HUES48 (cell line): Measurements from ENCODE around the gene OTUD4.
"Not testable (repeated sequence)": the region's sequence is repeated elsewhere in the genome, so short reads cannot be mapped to it uniquely, and the experiment has no call there.

Source experiments
- H3K27ac ChIP-seq: one replicate; pipeline ENCODE4 v1.7.0; 2013; ENCODE audit warnings: low read depth, low read length, inconsistent platforms
- H3K27me3 ChIP-seq: 2 replicates; pipeline ENCODE4 v1.6.1; 2013; ENCODE audit warnings: mild to moderate bottlenecking, low read length; ENCODE audit not compliant: control insufficient read depth, insufficient read depth
- H3K36me3 ChIP-seq: 2 replicates; pipeline ENCODE4 v1.6.1; 2013; ENCODE audit warnings: low read length; ENCODE audit not compliant: control insufficient read depth, insufficient read depth
- H3K4me1 ChIP-seq: 2 replicates; pipeline ENCODE4 v1.6.1; 2013; ENCODE audit warnings: mild to moderate bottlenecking, low read length; ENCODE audit not compliant: control insufficient read depth, insufficient read depth
- H3K4me3 ChIP-seq: 2 replicates; pipeline ENCODE4 v1.5.1; 2013; ENCODE audit warnings: mild to moderate bottlenecking, low read depth, low read length
- H3K9ac ChIP-seq: 2 replicates; pipeline ENCODE4 v1.6.1; 2013; ENCODE audit warnings: mild to moderate bottlenecking, low read depth, low read length, moderate library complexity
- H3K9me3 ChIP-seq: 2 replicates; pipeline ENCODE4 v1.6.1; 2013; ENCODE audit warnings: low read length; ENCODE audit not compliant: control insufficient read depth, insufficient read depth

OTUD4 gene, protein sequence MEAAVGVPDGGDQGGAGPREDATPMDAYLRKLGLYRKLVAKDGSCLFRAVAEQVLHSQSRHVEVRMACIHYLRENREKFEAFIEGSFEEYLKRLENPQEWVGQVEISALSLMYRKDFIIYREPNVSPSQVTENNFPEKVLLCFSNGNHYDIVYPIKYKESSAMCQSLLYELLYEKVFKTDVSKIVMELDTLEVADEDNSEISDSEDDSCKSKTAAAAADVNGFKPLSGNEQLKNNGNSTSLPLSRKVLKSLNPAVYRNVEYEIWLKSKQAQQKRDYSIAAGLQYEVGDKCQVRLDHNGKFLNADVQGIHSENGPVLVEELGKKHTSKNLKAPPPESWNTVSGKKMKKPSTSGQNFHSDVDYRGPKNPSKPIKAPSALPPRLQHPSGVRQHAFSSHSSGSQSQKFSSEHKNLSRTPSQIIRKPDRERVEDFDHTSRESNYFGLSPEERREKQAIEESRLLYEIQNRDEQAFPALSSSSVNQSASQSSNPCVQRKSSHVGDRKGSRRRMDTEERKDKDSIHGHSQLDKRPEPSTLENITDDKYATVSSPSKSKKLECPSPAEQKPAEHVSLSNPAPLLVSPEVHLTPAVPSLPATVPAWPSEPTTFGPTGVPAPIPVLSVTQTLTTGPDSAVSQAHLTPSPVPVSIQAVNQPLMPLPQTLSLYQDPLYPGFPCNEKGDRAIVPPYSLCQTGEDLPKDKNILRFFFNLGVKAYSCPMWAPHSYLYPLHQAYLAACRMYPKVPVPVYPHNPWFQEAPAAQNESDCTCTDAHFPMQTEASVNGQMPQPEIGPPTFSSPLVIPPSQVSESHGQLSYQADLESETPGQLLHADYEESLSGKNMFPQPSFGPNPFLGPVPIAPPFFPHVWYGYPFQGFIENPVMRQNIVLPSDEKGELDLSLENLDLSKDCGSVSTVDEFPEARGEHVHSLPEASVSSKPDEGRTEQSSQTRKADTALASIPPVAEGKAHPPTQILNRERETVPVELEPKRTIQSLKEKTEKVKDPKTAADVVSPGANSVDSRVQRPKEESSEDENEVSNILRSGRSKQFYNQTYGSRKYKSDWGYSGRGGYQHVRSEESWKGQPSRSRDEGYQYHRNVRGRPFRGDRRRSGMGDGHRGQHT

GRCh38 chr4:145180298-145181090 lies at the start of gene OTUD4:
TSS of gene OTUD4 (minus strand) at chr4:145180589. CDS start at chr4:145179973, 616 bp downstream.
- peaks cover 19% of the 10 kb centered on the region for H3K4me1 ChIP-seq
- H3K4me3 ChIP-seq = peak within 1 kb of the TSS; percentile 68
- H3K27ac ChIP-seq = peak within 1 kb of the TSS; percentile 89
- H3K9me3 ChIP-seq = no peaks in the 10 kb centered on the region
- no peaks in the 10 kb centered on the region for H3K36me3 ChIP-seq
- H3K9ac ChIP-seq = peak within 1 kb of the TSS; percentile 79
- no peaks in the 10 kb centered on the region for H3K27me3 ChIP-seq

DNA sequence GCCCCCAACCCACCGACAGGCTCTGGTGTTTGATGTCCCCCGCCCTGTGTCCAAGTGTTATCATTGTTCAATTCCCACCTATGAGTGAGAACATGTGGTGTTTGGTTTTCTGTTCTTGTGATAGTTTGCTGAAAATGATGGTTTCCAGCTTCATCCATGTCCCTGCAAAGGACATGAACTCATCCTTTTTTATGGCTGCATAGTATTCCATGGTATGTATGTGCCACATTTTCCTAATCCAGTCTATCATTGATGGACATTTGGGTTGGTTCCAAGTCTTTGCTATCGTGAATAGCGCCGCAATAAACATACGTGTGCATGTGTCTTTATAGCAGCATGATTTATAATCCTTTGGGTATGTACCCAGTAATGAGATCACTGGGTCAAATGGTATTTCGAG lies 42.8 kb upstream of the OTUD4 start:
- not testable (repeated sequence) for H3K36me3 ChIP-seq, H3K4me1 ChIP-seq, H3K4me3 ChIP-seq, H3K27me3 ChIP-seq, H3K27ac ChIP-seq, H3K9ac ChIP-seq, H3K9me3 ChIP-seq

GRCh38 chr4:145221529-145221928 lies 41.1 kb upstream of the OTUD4 start:
- not testable (repeated sequence) for H3K27me3 ChIP-seq, H3K4me3 ChIP-seq, H3K27ac ChIP-seq, H3K9ac ChIP-seq, H3K36me3 ChIP-seq, H3K9me3 ChIP-seq
- peaks cover 20% of the 10 kb centered on the region for H3K4me1 ChIP-seq

- H3K9me3 ChIP-seq = no peaks in the 10 kb centered on the region
- no peaks in the 10 kb centered on the region for H3K27me3 ChIP-seq
- H3K9ac ChIP-seq = no peak overlapping the region
- no peak overlapping the region for H3K27ac ChIP-seq
- H3K36me3 ChIP-seq = no peaks in the 10 kb centered on the region
- peaks cover 20% of the 10 kb centered on the region for H3K4me1 ChIP-seq
- H3K4me3 ChIP-seq = no peak overlapping the region
These were observed 38.7 kb upstream of the OTUD4 start for GRCh38 chr4:145219090-145219489.

DNA sequence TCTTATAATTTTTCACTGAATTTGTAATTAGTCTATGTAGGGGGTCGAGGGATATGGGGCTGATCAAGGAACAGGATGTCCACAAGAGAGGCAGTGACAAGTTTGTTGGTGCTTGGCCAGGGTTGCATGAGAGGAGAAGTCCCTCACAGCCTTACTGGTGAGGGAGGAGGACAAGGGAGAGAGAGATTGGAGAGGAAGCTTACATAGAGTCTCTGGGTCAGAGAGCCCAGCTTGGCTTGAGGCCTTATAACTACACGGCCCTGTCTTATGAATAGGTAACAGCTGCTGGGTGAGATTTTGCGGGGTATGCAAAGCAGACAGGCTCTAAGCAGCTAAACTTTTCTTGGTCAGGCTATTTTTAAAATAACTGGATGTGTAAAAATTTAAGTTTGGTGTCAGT lies 37.9 kb upstream of the OTUD4 start:
- H3K36me3 ChIP-seq = no peaks in the 10 kb centered on the region
- peaks cover 20% of the 10 kb centered on the region for H3K4me1 ChIP-seq
- no peaks in the 10 kb centered on the region for H3K9me3 ChIP-seq
- H3K27me3 ChIP-seq = no peaks in the 10 kb centered on the region
- no peak overlapping the region for H3K9ac ChIP-seq
- no peak overlapping the region for H3K4me3 ChIP-seq
- no peak overlapping the region for H3K27ac ChIP-seq

- peak overlapping the region; percentile 44 for H3K27ac ChIP-seq
- no peak overlapping the region for H3K4me3 ChIP-seq
- H3K36me3 ChIP-seq = no peaks in the 10 kb centered on the region
- H3K9ac ChIP-seq = no peak overlapping the region
- H3K4me1 ChIP-seq = peaks cover 20% of the 10 kb centered on the region
- no peaks in the 10 kb centered on the region for H3K27me3 ChIP-seq
- no peaks in the 10 kb centered on the region for H3K9me3 ChIP-seq
These were observed 37.0 kb upstream of the OTUD4 start for GRCh38 chr4:145217349-145217748.

DNA sequence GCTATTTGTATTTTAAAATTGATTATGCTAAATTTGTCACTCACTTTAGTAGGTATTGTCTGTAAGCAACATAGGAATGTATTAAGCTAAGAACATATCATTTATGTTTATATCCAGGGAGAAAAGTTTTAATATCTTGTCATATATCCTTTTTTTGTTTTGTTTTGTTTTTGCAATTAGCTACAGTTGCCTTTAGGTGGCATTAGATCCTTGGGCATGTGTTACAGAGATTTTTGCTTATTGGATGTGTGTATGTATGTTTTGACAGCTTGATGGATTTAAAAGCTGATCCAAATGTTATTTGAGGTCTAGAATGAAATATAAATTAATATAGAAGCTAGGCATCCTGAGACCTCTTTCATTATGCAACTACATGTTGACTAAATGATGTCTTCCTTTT lies 36.1 kb upstream of the OTUD4 start:
- no peak overlapping the region for H3K9ac ChIP-seq
- H3K4me3 ChIP-seq = no peak overlapping the region
- H3K9me3 ChIP-seq = no peaks in the 10 kb centered on the region
- H3K27ac ChIP-seq = no peak overlapping the region
- no peaks in the 10 kb centered on the region for H3K36me3 ChIP-seq
- peaks cover 20% of the 10 kb centered on the region for H3K4me1 ChIP-seq
- H3K27me3 ChIP-seq = no peaks in the 10 kb centered on the region

- Histone ChIP-seq H3K36me3 (no peaks in the 10 kb centered on the region), H3K9ac (no peak overlapping the region), H3K4me3 (no peak overlapping the region), H3K27me3 (no peaks in the 10 kb centered on the region), H3K27ac (no peak overlapping the region), H3K9me3 (no peaks in the 10 kb centered on the region), H3K4me1 (peaks cover 17% of the 10 kb centered on the region)
These were observed 32.9 kb upstream of the OTUD4 start for GRCh38 chr4:145213245-145213644.

- no peaks in the 10 kb centered on the region for H3K27me3 ChIP-seq
- H3K9ac ChIP-seq = no peak overlapping the region
- H3K36me3 ChIP-seq = no peaks in the 10 kb centered on the region
- H3K27ac ChIP-seq = no peak overlapping the region
- H3K4me3 ChIP-seq = no peak overlapping the region
- H3K4me1 ChIP-seq = no peaks in the 10 kb centered on the region
- H3K9me3 ChIP-seq = no peaks in the 10 kb centered on the region
These were observed 27.5 kb upstream of the OTUD4 start for GRCh38 chr4:145207934-145208333.

- H3K9me3 ChIP-seq = no peaks in the 10 kb centered on the region
- H3K36me3 ChIP-seq = no peaks in the 10 kb centered on the region
- no peak overlapping the region for H3K4me3 ChIP-seq
- no peaks in the 10 kb centered on the region for H3K27me3 ChIP-seq
- H3K4me1 ChIP-seq = no peaks in the 10 kb centered on the region
- no peak overlapping the region for H3K27ac ChIP-seq
- no peak overlapping the region for H3K9ac ChIP-seq
These were observed 23.0 kb upstream of the OTUD4 start for GRCh38 chr4:145203410-145203809.
